Natural killer cell treated with Interleukin-12 subunit alpha and Interleukin-12 subunit beta and Interleukin-15 and Interleukin-18, amount 100 ng/mL, for 72 hours (primary cell): ENCODE data around the gene GSTO2. TPM values are rescaled to one million over a fixed set of nuclear protein-coding genes. Genes with fewer than 3 reads are reported as not detected.
A peak's percentile ranks its signal among the peaks of the same experiment; 100 is the strongest.

ENCODE experiments used
- ATAC-seq, 2 donors: fragments of 150-1000 bp; cut with Tn5 transposase in 1 of 2; sonication (Bioruptor Pico), chemical (Tn5 transposase) in 1 of 2; 2 replicates each; pipeline ENCODE4 v1.10.0; 2021
- DNase-seq: peaks from one replicate; pipeline ENCODE4 v3.0.0; 2022; ENCODE audit warnings: low spot score
- H3K27ac Mint-ChIP-seq, 2 donors: 1 replicate in 1 of 2; 2 replicates in 1 of 2; pipeline ENCODE4 v1.8.0; 2022; ENCODE audit warnings: mixed read lengths in 2 of 2, mild to moderate bottlenecking in 1 of 2, moderate library complexity in 1 of 2
- H3K27me3 Mint-ChIP-seq, 2 donors: 1 replicate in 1 of 2; 2 replicates in 1 of 2; pipeline ENCODE4 v1.8.0; 2022; ENCODE audit warnings: mixed read lengths in 2 of 2
- H3K36me3 Mint-ChIP-seq: one replicate; pipeline ENCODE4 v1.8.0; 2022; ENCODE audit warnings: mixed read lengths
- H3K4me1 Mint-ChIP-seq, 2 donors: 1 replicate in 1 of 2; 2 replicates in 1 of 2; pipeline ENCODE4 v1.8.0; 2022; ENCODE audit warnings: low read depth in 2 of 2, mixed read lengths in 2 of 2, mild to moderate bottlenecking in 1 of 2
- H3K4me3 Mint-ChIP-seq: one replicate; pipeline ENCODE4 v1.8.0; 2022; ENCODE audit warnings: mixed read lengths
- H3K9me3 Mint-ChIP-seq: 2 replicates; pipeline ENCODE4 v1.8.0; 2022; ENCODE audit warnings: mixed read lengths
- total RNA-seq, 2 donors: library from RNA; stranded (reverse); gene quantifications; one replicate each; pipeline ENCODE4 v1.2.3, GENCODE V29; 2022

The GSTO2 gene
- total RNA-seq, 2 donors from 2014 or later: 0.53 to 0.93 TPM

GRCh38 chr10:104345515-104345914 is 76.5 kb downstream of the GSTO2 start:
- Mint-ChIP-seq H3K27ac (peak overlapping the region; percentile 32 to 61), H3K27me3 (no peaks in the 10 kb centered on the region), H3K36me3 (no peaks in the 10 kb centered on the region), H3K4me3 (peak overlapping the region; percentile 14), H3K4me1 (peaks cover 9 to 12% of the 10 kb centered on the region in 2 donors), H3K9me3 (no peaks in the 10 kb centered on the region)
- DNase-seq (no peak), ATAC-seq (no peak)

- DNase-seq (no peak), ATAC-seq (peak; percentile 63 to 77)
- peak overlapping the region; percentile 32 to 61 for H3K27ac Mint-ChIP-seq
- H3K9me3 Mint-ChIP-seq: no peaks in the 10 kb centered on the region
- H3K27me3 Mint-ChIP-seq: no peaks in the 10 kb centered on the region
- no peak overlapping the region for H3K4me3 Mint-ChIP-seq
- no peaks in the 10 kb centered on the region for H3K36me3 Mint-ChIP-seq
- peaks cover 9 to 12% of the 10 kb centered on the region in 2 donors for H3K4me1 Mint-ChIP-seq
Measured at GRCh38 chr10:104345941-104346340, 77.0 kb downstream of the GSTO2 start.

GRCh38 chr10:104347295-104348045 is 78.5 kb downstream of the GSTO2 start:
- Mint-ChIP-seq H3K4me3 (no peak overlapping the region), H3K27ac (no peak overlapping the region), H3K27me3 (no peaks in the 10 kb centered on the region), H3K36me3 (no peaks in the 10 kb centered on the region), H3K9me3 (no peaks in the 10 kb centered on the region), H3K4me1 (peaks cover 12 to 15% of the 10 kb centered on the region in 2 donors)
- no peak for ATAC-seq
- DNase-seq: no peak

- no peaks in the 10 kb centered on the region for H3K27me3 Mint-ChIP-seq
- no peak overlapping the region for H3K27ac Mint-ChIP-seq
- ATAC-seq: no peak
Measured at GRCh38 chr10:104348601-104349000, 79.6 kb downstream of the GSTO2 start.

GRCh38 chr10:104349623-104350126 is 80.7 kb downstream of the GSTO2 start:
- ATAC-seq: no peak
- H3K9me3 Mint-ChIP-seq: no peaks in the 10 kb centered on the region
- H3K27ac Mint-ChIP-seq: no peak overlapping the region
- H3K4me3 Mint-ChIP-seq: no peak overlapping the region
- H3K36me3 Mint-ChIP-seq: no peaks in the 10 kb centered on the region
- DNase-seq: no peak
- H3K27me3 Mint-ChIP-seq: no peaks in the 10 kb centered on the region
- peaks cover 12 to 17% of the 10 kb centered on the region in 2 donors for H3K4me1 Mint-ChIP-seq

More at GRCh38 chr10:104348601-104349000, 79.6 kb downstream of the GSTO2 start:
- no peak overlapping the region for H3K4me3 Mint-ChIP-seq
- H3K9me3 Mint-ChIP-seq: no peaks in the 10 kb centered on the region
- no peaks in the 10 kb centered on the region for H3K36me3 Mint-ChIP-seq
- DNase-seq: no peak
- H3K4me1 Mint-ChIP-seq: peaks cover 12 to 17% of the 10 kb centered on the region in 2 donors

GRCh38 chr10:104350127-104350635 is 81.2 kb downstream of the GSTO2 start:
- Mint-ChIP-seq H3K9me3 (no peaks in the 10 kb centered on the region), H3K27me3 (no peaks in the 10 kb centered on the region), H3K27ac (no peak overlapping the region), H3K4me3 (no peak overlapping the region), H3K4me1 (peaks cover 10 to 17% of the 10 kb centered on the region in 2 donors), H3K36me3 (no peaks in the 10 kb centered on the region)
- DNase-seq (no peak), ATAC-seq (peak; percentile 44 to 46)

- H3K4me3 Mint-ChIP-seq: no peak overlapping the region
- DNase-seq (no peak), ATAC-seq (peak; percentile 63 to 81)
- H3K27ac Mint-ChIP-seq: no peak overlapping the region
- no peaks in the 10 kb centered on the region for H3K36me3 Mint-ChIP-seq
- no peaks in the 10 kb centered on the region for H3K27me3 Mint-ChIP-seq
- peaks cover under 1 to 9% of the 10 kb centered on the region in 2 donors for H3K4me1 Mint-ChIP-seq
- no peaks in the 10 kb centered on the region for H3K9me3 Mint-ChIP-seq
Measured at GRCh38 chr10:104351061-104351702, 82.2 kb downstream of the GSTO2 start.

GRCh38 chr10:104351919-104352318 is 82.9 kb downstream of the GSTO2 start:
- Mint-ChIP-seq H3K27me3 (no peaks in the 10 kb centered on the region), H3K27ac (no peak overlapping the region), H3K36me3 (no peaks in the 10 kb centered on the region), H3K4me3 (no peak overlapping the region), H3K9me3 (no peaks in the 10 kb centered on the region), H3K4me1 (peaks cover 0 to 8% of the 10 kb centered on the region in 2 donors)
- DNase-seq (no peak), ATAC-seq (peak; percentile 29 to 34)

- Mint-ChIP-seq H3K4me1 (peaks cover 0 to 8% of the 10 kb centered on the region in 2 donors), H3K4me3 (no peak within 1 kb of the TSS), H3K27me3 (no peaks in the 10 kb centered on the region), H3K9me3 (no peaks in the 10 kb centered on the region), H3K27ac (no peak within 1 kb of the TSS), H3K36me3 (no peaks in the 10 kb centered on the region)
- ATAC-seq: peak; percentile 91 to 92
- peak; percentile 92 for DNase-seq
Measured at GRCh38 chr10:104353325-104354048, 84.5 kb downstream of the GSTO2 start, which contains the start of gene CFAP58. TSS of gene CFAP58 (plus strand) at chr10:104353833. CDS start at chr10:104353898, 65 bp downstream.

Other genes with a start within 250 kb of the GSTO2 start
- not detected for gene COL17A1, start 183.3 kb upstream of the GSTO2 start, total RNA-seq
- 10 to 100 TPM; 12.1 to 12.5 TPM for gene SFR1, start 147.0 kb upstream of the GSTO2 start, total RNA-seq
- not detected for gene CFAP43, start 36.8 kb upstream of the GSTO2 start, total RNA-seq
- gene GSTO1, start 14.3 kb upstream of the GSTO2 start, total RNA-seq: 100 to 1,000 TPM; 101 to 111 TPM
- 10 to 100 TPM; 42.1 to 63.0 TPM for gene ITPRIP, start 69.3 kb downstream of the GSTO2 start, total RNA-seq
- gene CFAP58, start 84.6 kb downstream of the GSTO2 start, total RNA-seq: under 1 TPM; 0.38 to 0.67 TPM